ENCODE data around the gene NRP1.
"Not testable (repeated sequence)": the region's sequence is repeated elsewhere in the genome, so short reads cannot be mapped to it uniquely, and the experiment has no call there.

The NRP1 gene

GRCh38 chr10:33234831-33235237 is 99.6 kb downstream of the NRP1 start:
- no peak for DNase-seq

GRCh38 chr10:33233635-33234034 is 100.8 kb downstream of the NRP1 start:
- DNase-seq = no peak

GRCh38 chr10:33233221-33233620 is 101.2 kb downstream of the NRP1 start:
- DNase-seq = no peak

- DNase-seq = no peak
Measured at GRCh38 chr10:33231621-33232350, 102.7 kb downstream of the NRP1 start.

- no peak for DNase-seq
Measured at GRCh38 chr10:33229949-33230267, 104.6 kb downstream of the NRP1 start.

GRCh38 chr10:33229252-33229948 is 105.1 kb downstream of the NRP1 start:
- DNase-seq = no peak

- DNase-seq = no peak
Measured at GRCh38 chr10:33228426-33228825, 106.0 kb downstream of the NRP1 start.

GRCh38 chr10:33227489-33227888 is 107.0 kb downstream of the NRP1 start:
- no peak for DNase-seq

- DNase-seq = no peak
Measured at GRCh38 chr10:33224251-33224965, 110.1 kb downstream of the NRP1 start.

- DNase-seq = no peak
Measured at GRCh38 chr10:33223326-33224000, 111.0 kb downstream of the NRP1 start.

- not testable (repeated sequence) for DNase-seq
Measured at GRCh38 chr10:33222304-33222703, 112.2 kb downstream of the NRP1 start.

- DNase-seq = no peak
Measured at GRCh38 chr10:33217854-33218253, 116.6 kb downstream of the NRP1 start.

- DNase-seq = no peak
Measured at GRCh38 chr10:33216661-33217427, 117.6 kb downstream of the NRP1 start.

- no peak for DNase-seq
Measured at GRCh38 chr10:33215635-33216034, 118.8 kb downstream of the NRP1 start.

- DNase-seq = no peak
Measured at GRCh38 chr10:33215154-33215553, 119.3 kb downstream of the NRP1 start.

- DNase-seq = no peak
Measured at GRCh38 chr10:33214174-33214573, 120.3 kb downstream of the NRP1 start.

- no peak for DNase-seq
Measured at GRCh38 chr10:33212061-33212748, 122.3 kb downstream of the NRP1 start.

- DNase-seq = no peak
Measured at GRCh38 chr10:33211106-33211878, 123.2 kb downstream of the NRP1 start.

GRCh38 chr10:33209802-33210201 is 124.7 kb downstream of the NRP1 start:
- no peak for DNase-seq

GRCh38 chr10:33208166-33208565 is 126.3 kb downstream of the NRP1 start:
- DNase-seq = no peak

- no peak for DNase-seq
Measured at GRCh38 chr10:33204031-33204430, 130.4 kb downstream of the NRP1 start.
